Ishikawa (cell line): ENCODE data around the gene FOXO6.

Source experiments
- EGR1 ChIP-seq: IDR thresholded peaks from 2 replicates; pipeline ENCODE4 v1.6.1; 2012
- TF ChIP-seq, protein P1 (sequence below): IDR thresholded peaks from 2 replicates; pipeline ENCODE4 v1.6.1; 2012; ENCODE audit warnings: low read depth, mild to moderate bottlenecking

DNA sequence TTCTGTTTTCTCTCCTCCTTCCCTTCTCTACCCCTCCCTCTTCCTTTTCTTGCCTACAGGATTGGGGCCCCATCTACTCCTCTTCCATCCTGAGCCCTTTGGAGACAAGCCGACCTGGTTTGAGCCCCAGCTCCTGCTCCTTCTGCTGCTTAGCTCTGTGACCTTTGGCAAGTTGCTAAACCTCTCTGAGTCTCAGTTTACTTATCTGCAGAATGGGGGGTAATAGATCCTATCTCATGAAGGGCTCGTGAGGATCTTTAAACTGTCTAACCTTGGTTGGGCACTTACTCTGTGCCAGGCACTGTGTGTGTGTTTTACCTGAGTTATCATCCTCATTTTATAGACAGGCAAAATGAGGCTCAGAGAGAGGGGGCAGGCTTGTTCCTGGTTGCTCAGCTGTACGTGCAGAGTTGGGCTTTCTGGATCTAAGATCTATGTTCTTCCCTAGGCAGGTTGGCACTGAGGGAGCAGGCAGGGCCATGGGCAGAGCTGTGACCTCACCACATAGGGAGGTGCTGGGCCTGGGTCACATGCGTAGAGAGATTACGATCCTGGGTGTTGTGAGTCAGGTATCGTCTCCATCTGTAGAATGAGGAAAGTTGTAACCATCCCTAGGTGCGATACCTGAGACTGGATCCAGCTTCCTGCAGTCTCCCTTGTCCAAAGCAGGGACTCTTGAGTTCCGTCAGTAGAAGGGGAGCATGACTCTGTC is 58.5 kb downstream of the FOXO6 start:
- TF ChIP-seq, protein P1, sequence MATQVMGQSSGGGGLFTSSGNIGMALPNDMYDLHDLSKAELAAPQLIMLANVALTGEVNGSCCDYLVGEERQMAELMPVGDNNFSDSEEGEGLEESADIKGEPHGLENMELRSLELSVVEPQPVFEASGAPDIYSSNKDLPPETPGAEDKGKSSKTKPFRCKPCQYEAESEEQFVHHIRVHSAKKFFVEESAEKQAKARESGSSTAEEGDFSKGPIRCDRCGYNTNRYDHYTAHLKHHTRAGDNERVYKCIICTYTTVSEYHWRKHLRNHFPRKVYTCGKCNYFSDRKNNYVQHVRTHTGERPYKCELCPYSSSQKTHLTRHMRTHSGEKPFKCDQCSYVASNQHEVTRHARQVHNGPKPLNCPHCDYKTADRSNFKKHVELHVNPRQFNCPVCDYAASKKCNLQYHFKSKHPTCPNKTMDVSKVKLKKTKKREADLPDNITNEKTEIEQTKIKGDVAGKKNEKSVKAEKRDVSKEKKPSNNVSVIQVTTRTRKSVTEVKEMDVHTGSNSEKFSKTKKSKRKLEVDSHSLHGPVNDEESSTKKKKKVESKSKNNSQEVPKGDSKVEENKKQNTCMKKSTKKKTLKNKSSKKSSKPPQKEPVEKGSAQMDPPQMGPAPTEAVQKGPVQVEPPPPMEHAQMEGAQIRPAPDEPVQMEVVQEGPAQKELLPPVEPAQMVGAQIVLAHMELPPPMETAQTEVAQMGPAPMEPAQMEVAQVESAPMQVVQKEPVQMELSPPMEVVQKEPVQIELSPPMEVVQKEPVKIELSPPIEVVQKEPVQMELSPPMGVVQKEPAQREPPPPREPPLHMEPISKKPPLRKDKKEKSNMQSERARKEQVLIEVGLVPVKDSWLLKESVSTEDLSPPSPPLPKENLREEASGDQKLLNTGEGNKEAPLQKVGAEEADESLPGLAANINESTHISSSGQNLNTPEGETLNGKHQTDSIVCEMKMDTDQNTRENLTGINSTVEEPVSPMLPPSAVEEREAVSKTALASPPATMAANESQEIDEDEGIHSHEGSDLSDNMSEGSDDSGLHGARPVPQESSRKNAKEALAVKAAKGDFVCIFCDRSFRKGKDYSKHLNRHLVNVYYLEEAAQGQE: no peak
- no peak for TF ChIP-seq EGR1
